Activated naive CD4-positive, alpha-beta T cell treated with anti-CD3 and anti-CD28 coated beads, Interleukin-2, amount 50 U/mL, for 72 hours (primary cell): Measurements from ENCODE around the gene NACAD. TPM values are rescaled to one million over a fixed set of nuclear protein-coding genes. Genes with fewer than 3 reads are reported as not detected.

ENCODE experiments used
- ATAC-seq, 2 donors: fragments of 150-1000 bp; cut with Tn5 transposase; 2 replicates each; pipeline ENCODE4 v1.10.0; 2021; ENCODE audit warnings: mild to moderate bottlenecking in 2 of 2, moderate library complexity in 2 of 2
- DNase-seq, 2 donors: peaks; one replicate each; pipeline ENCODE4 v3.0.0; 2021 to 2022; ENCODE audit warnings: low spot score in 2 of 2
- H3K27ac Mint-ChIP-seq, 2 donors: one replicate each; pipeline ENCODE4 v1.8.0; 2022; ENCODE audit warnings: mild to moderate bottlenecking in 2 of 2, mixed read lengths in 2 of 2
- H3K36me3 Mint-ChIP-seq, 2 donors: one replicate each; pipeline ENCODE4 v1.8.0; 2022; ENCODE audit warnings: mixed read lengths in 2 of 2
- H3K9me3 Mint-ChIP-seq, 2 donors: one replicate each; pipeline ENCODE4 v1.8.0; 2022; ENCODE audit warnings: mixed read lengths in 2 of 2
- total RNA-seq, 2 donors: library from RNA; stranded (reverse); gene quantifications; one replicate each; pipeline ENCODE4 v1.2.3, GENCODE V29; 2022

The NACAD gene
- total RNA-seq, 2 donors from 2014 or later: 0.09 to 0.19 TPM

- no peak for DNase-seq
- Mint-ChIP-seq H3K36me3 (peaks cover 20 to 41% of the 10 kb centered on the region in 2 donors), H3K9me3 (no peaks in the 10 kb centered on the region), H3K27ac (peak overlapping the region in 1 of 2 donors; percentile 52)
- ATAC-seq: no peak
Measured at GRCh38 chr7:45031829-45032228, 56.9 kb downstream of the NACAD start.

Other genes starting within 250 kb of the NACAD start
- gene H2AZ2, start 240.9 kb downstream of the NACAD start, total RNA-seq: 100 to 1,000 TPM; 264 to 330 TPM
- gene PURB, start 203.4 kb downstream of the NACAD start, total RNA-seq: 10 to 100 TPM; 18.0 to 22.0 TPM
- gene MYO1G, start 110.0 kb downstream of the NACAD start, total RNA-seq: 100 to 1,000 TPM; 361 to 532 TPM
- 100 to 1,000 TPM in 1 of 2 donors, 10 to 100 TPM in 1; 79.2 to 130 TPM for gene CCM2, start 88.8 kb downstream of the NACAD start, total RNA-seq
- 100 to 1,000 TPM; 138 to 184 TPM for gene TBRG4, start 22.7 kb upstream of the NACAD start, total RNA-seq
- under 1 TPM in 1 of 2 donors, not detected in 1; 0.50 TPM for gene RAMP3, start 68.8 kb upstream of the NACAD start, total RNA-seq